K562 (cell line): ENCODE results near the gene TOX2. TPM values are rescaled to one million over a fixed set of nuclear protein-coding genes. Genes with fewer than 3 reads are reported as not detected.

Source experiments
- ATAC-seq: fragments of 200-7000 bp; cut with Tn5 transposase; 3 replicates; pipeline ENCODE4 v1.9.1; 2020; ENCODE audit warnings: moderate library complexity
- BruUV-seq: library from RNA; stranded (reverse); fragments of 400-500 nt; replicated peaks from 2 replicates; lab custom pipeline; 2021; lab: Mats Ljungman, UMichigan
- CTCF ChIA-PET: fragments of 300-600 bp; formaldehyde crosslinking; extraction: SDS; loops from one replicate; lab custom pipeline; 2021; ENCODE audit warnings: low intra/inter-chr PET ratio; lab: Yijun Ruan, JAX
- POLR2A ChIA-PET: fragments of 300-600, 350-650 bp; sonication (Branson Sonifier 250); formaldehyde crosslinking; extraction: SDS; loops from one replicate; lab custom pipeline; 2021; ENCODE audit warnings: antibody characterized with exemption, inconsistent platforms; lab: Yijun Ruan, JAX
- DNase-seq, 4 experiments: peaks; one replicate each; pipeline versions ENCODE4 v3.0.0 to v3.0.0-alpha.2; 2011 to 2018; ENCODE audit warnings: low spot score in 3 of 4, mixed read lengths in 3 of 4; ENCODE audit errors: extremely low read depth in 1 of 4
- FAIRE-seq: peaks from 2 replicates; lab custom pipeline; 2011; peaks lifted over from hg19 to GRCh38; lab: Jason Lieb, UNC
- H2AFZ ChIP-seq: 2 replicates; pipeline ENCODE4 v1.6.0; 2011; ENCODE audit warnings: low read depth, low read length, control low read depth, inconsistent platforms
- H3K27ac ChIP-seq: fragments of 200-600 bp; 3 replicates; pipeline ENCODE4 v1.8.0; 2011; ENCODE audit warnings: low read depth, mild to moderate bottlenecking, control low read depth, inconsistent platforms, low read length, moderate library complexity, mixed read lengths; ENCODE audit errors: extremely low read depth
- H3K27me3 ChIP-seq, 2 experiments: fragments of 300-600 bp in 1 of 2; 2 replicates in 1 of 2; 3 replicates in 1 of 2; pipeline versions ENCODE4 v1.6.0 to v1.8.0; 2011; ENCODE audit warnings: inconsistent platforms in 2 of 2, low read length in 2 of 2, mild to moderate bottlenecking in 1 of 2, mixed read lengths in 1 of 2, moderate library complexity in 1 of 2; ENCODE audit not compliant: control insufficient read depth in 2 of 2, insufficient read depth in 2 of 2
- H3K36me3 ChIP-seq: fragments of 300-600 bp; 3 replicates; pipeline ENCODE4 v1.8.0; 2011; ENCODE audit warnings: mild to moderate bottlenecking, low read length, inconsistent platforms; ENCODE audit not compliant: control insufficient read depth, insufficient read depth
- H3K4me1 ChIP-seq, 2 experiments: fragments of 200-600 bp in 1 of 2; replicated peaks in 1 of 2; 2 replicates in 1 of 2; 3 replicates in 1 of 2; pipeline versions ENCODE4 v1.5.1 to v1.8.0; 2011; ENCODE audit warnings: inconsistent platforms in 2 of 2, low read length in 2 of 2, mild to moderate bottlenecking in 1 of 2, mixed read lengths in 1 of 2, moderate library complexity in 1 of 2; ENCODE audit not compliant: control insufficient read depth in 2 of 2, insufficient read depth in 2 of 2
- H3K4me2 ChIP-seq: 2 replicates; pipeline ENCODE4 v1.6.1; 2011; ENCODE audit warnings: low read length, control low read depth, inconsistent platforms, mixed read lengths; ENCODE audit not compliant: insufficient read depth
- H3K4me3 ChIP-seq: fragments of 200-600 bp; sonication (generic), shearing (Covaris generic); 2 replicates; pipeline ENCODE4 v1.5.1; 2016; ENCODE audit warnings: control low read depth, inconsistent platforms
- H3K79me2 ChIP-seq: fragments of 200-600 bp; 3 replicates; pipeline ENCODE4 v1.8.0; 2011; ENCODE audit warnings: low read length, inconsistent platforms; ENCODE audit not compliant: control insufficient read depth, insufficient read depth
- H3K9ac ChIP-seq, 2 experiments: 2 replicates each; pipeline versions ENCODE4 v1.6.0 to v1.6.1; 2011; ENCODE audit warnings: low read depth in 2 of 2, low read length in 2 of 2, control low read depth in 1 of 2, inconsistent platforms in 1 of 2, mild to moderate bottlenecking in 1 of 2, mixed read lengths in 1 of 2; ENCODE audit not compliant: insufficient read depth in 1 of 2
- H3K9me1 ChIP-seq: one replicate; pipeline ENCODE4 v1.6.0; 2011; ENCODE audit warnings: inconsistent platforms, mild to moderate bottlenecking, low read length, moderate library complexity; ENCODE audit not compliant: control insufficient read depth, insufficient read depth
- H3K9me3 ChIP-seq: replicated peaks from 2 replicates; pipeline ENCODE4 v1.5.1; 2011; ENCODE audit warnings: low read depth, low read length, inconsistent platforms; ENCODE audit not compliant: control insufficient read depth, insufficient read depth
- H4K20me1 ChIP-seq: replicated peaks from 2 replicates; pipeline ENCODE4 v1.6.1; 2011; ENCODE audit warnings: low read length, inconsistent platforms, mixed read lengths; ENCODE audit not compliant: control insufficient read depth, insufficient read depth
- ETV6 ChIP-seq, 3 experiments: fragments of 150-350 bp in 1 of 3; sonication (generic) in 1 of 3; formaldehyde crosslinking in 1 of 3; IDR thresholded peaks; 2 replicates each; pipeline versions ENCODE4 v1.6.1 to v1.8.0; 2014 to 2022; ENCODE audit warnings: borderline replicate concordance in 2 of 3, low read depth in 2 of 3, antibody characterized with exemption in 1 of 3, low read length in 1 of 3, mild to moderate bottlenecking in 1 of 3, missing genetic modification reagents in 1 of 3
- HMGXB4 ChIP-seq: sonication (generic); formaldehyde crosslinking; IDR thresholded peaks from 2 replicates; pipeline ENCODE4 v1.8.1; 2023; ENCODE audit warnings: mild to moderate bottlenecking, missing genetic modification reagents
- USF1 ChIP-seq: sonication (generic); formaldehyde crosslinking; IDR thresholded peaks from 2 replicates; pipeline ENCODE4 v1.9.0; 2022; ENCODE audit warnings: mild to moderate bottlenecking, missing genetic modification reagents
- ZBTB43 ChIP-seq: sonication (generic); formaldehyde crosslinking; IDR thresholded peaks from 2 replicates; pipeline ENCODE4 v1.8.0; 2023; ENCODE audit warnings: mild to moderate bottlenecking, missing genetic modification reagents
- ZNF140 ChIP-seq: fragments of 250-450 bp; sonication (Bioruptor Pico); IDR thresholded peaks from 2 replicates; pipeline ENCODE4 v1.8.0; 2021; ENCODE audit warnings: moderate library complexity, mild to moderate bottlenecking, inconsistent platforms
- ZNF174 ChIP-seq: fragments of 250-450 bp; sonication (Bioruptor Pico); IDR thresholded peaks from 2 replicates; pipeline ENCODE4 v1.4.0; 2020; ENCODE audit warnings: mild to moderate bottlenecking
- WGBS: fragments of 100-300 bp; shearing (Covaris generic); methylation state at CpG from one replicate; pipeline ENCODE4 v1.1.6; 2016; ENCODE audit warnings: low coverage, mixed read lengths; ENCODE audit not compliant: insufficient coverage; ENCODE audit errors: missing lambda C conversion rate; 5-methylcytosine and 5-hydroxymethylcytosine counted together
- in situ Hi-C: fragments of 300-500 bp; cut with MboI; formaldehyde crosslinking; loops from 4 replicates; pipeline ENCODE4 v1.15.0; 2018; ENCODE audit warnings: inconsistent platforms, mixed read lengths
- intact Hi-C: fragments of 100-400 bp; cut with micrococcal nuclease; formaldehyde crosslinking; loops from 2 replicates; pipeline ENCODE4 v1.14.2; 2022
- polyA plus RNA-seq, 8 experiments: library from polyadenylated mRNA; depleted of rRNA in 4 of 8; stranded (reverse) in 5 of 8; unstranded in 3 of 8; fragments of >200 nt; fragmentation: Nextera tagmentation in 2 of 8; fragmentation: Illumina TruSeq in 1 of 8; extraction: Ambion mirVana in 2 of 8; extraction: Trizol in 1 of 8; gene quantifications; 2 replicates each; pipeline versions ENCODE4 v1.2.1 to v1.2.3, GENCODE V29; 2011 to 2014; ENCODE audit warnings: inconsistent platforms in 1 of 8, missing spikeins in 1 of 8
- total RNA-seq, 7 experiments: library from RNA; depleted of rRNA in 6 of 7; stranded (reverse); fragments of >200 nt in 6 of 7; fragmentation: Illumina TruSeq in 2 of 7; extraction: Trizol in 2 of 7; gene quantifications; 2 replicates each; pipeline versions ENCODE4 v1.2.1 to v1.2.3, GENCODE V29; 2011 to 2021; ENCODE audit warnings: low replicate concordance in 1 of 7
- TF ChIP-seq, protein P1 (sequence below): fragments of 200-800 bp; sonication (Bioruptor generic); IDR thresholded peaks from 2 replicates; pipeline ENCODE4 v1.6.1; 2017; ENCODE audit warnings: missing genetic modification characterization, missing compliant biosample characterization

The TOX2 gene
- total and polyA plus RNA-seq, 9 of the 15 experiments (the other 6 are each of a cell fraction or from before 2014, with no cell fraction given), result not detected

DNA sequence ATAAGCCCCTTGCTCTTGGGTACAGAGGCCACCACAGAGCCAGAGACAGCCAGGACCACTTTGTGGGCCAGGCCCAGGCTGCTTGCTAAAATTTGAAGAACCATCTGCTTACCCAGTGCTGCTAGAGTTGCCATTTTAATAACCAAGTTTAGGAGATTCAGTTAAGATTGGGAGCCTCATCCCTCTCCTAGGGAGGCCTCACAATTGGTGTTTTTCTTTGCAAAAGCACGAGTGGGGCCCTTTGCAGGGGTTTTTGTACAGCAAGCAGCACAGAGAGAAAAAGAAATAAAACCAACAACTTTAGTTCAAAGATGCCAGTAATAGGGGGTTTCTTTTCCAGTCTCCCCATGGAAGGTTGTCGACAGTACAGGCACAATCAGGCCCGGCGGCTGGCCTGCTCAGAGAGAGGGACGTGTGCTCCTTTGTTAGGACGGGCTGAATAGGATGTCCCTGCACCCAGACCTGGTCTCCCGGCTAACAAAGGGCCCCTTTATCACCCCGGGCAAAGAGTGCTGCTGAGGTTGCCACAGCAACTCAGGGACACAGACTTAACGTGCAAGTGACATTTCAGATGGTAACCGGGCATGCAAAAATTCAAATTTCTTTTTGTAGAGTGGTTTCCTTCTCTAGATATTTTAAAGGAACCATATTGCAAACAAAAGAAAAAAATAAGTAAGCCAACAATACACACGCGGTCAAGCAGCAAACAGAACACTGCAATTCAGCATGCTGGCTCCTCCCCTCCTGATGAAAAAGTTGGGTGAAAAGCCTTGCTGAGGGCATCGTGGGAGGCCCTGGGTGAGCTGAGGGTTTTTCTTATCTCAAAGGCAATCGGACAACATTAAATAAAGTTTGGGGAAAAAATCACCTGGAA, 10.5 kb upstream of the TOX2 start:
- TF ChIP-seq ZBTB43 (CRISPR knock-in tag) (no peak), ZNF140 (CRISPR knock-in tag) (no peak), ETV6 (IDR thresholded peaks at IDR 0.05; ENCODE audit: borderline replicate concordance in 1 of 2, low read depth in 2 of 2, low read length in 1 of 2) (no peak), ETV6 (CRISPR knock-in tag; IDR thresholded peaks at IDR 0.05; ENCODE audit: borderline replicate concordance) (no peak), ZNF174 (CRISPR knock-in tag) (no peak), USF1 (CRISPR knock-in tag) (no peak), HMGXB4 (no peak)
- TF ChIP-seq, protein P1, sequence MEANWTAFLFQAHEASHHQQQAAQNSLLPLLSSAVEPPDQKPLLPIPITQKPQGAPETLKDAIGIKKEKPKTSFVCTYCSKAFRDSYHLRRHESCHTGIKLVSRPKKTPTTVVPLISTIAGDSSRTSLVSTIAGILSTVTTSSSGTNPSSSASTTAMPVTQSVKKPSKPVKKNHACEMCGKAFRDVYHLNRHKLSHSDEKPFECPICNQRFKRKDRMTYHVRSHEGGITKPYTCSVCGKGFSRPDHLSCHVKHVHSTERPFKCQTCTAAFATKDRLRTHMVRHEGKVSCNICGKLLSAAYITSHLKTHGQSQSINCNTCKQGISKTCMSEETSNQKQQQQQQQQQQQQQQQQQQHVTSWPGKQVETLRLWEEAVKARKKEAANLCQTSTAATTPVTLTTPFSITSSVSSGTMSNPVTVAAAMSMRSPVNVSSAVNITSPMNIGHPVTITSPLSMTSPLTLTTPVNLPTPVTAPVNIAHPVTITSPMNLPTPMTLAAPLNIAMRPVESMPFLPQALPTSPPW, result no peak
- TF ChIP-seq, all 486 proteins: peak for 0
- no peak for FAIRE-seq

More for the DNA sequence above, 10.5 kb upstream of the TOX2 start:
- H3K4me3 ChIP-seq, result no peak overlapping the region
- no peaks in the 10 kb centered on the region for H3K9me3 ChIP-seq
- H2AFZ ChIP-seq, result no peak overlapping the region
- DNase-seq, result no peak
- in situ Hi-C loops, result no loop called here
- 1% methylated on average over 14 of the region's 14 CpGs for WGBS
- H3K9me1 ChIP-seq, result no peaks in the 10 kb centered on the region
- POLR2A ChIA-PET, result no interaction called here
- H3K79me2 ChIP-seq, result no peaks in the 10 kb centered on the region
- CTCF ChIA-PET, result no interaction called here
- intact Hi-C loops, result no loop called here
- H3K36me3 ChIP-seq, result no peaks in the 10 kb centered on the region
- no peak for ATAC-seq
- H3K27me3 ChIP-seq, result peaks cover 0 to 13% of the 10 kb centered on the region in 2 experiments; a peak in 1 of 5 replicates
- H3K4me2 ChIP-seq, result no peak overlapping the region
- no peaks in the 10 kb centered on the region for H4K20me1 ChIP-seq
- H3K4me1 ChIP-seq, result no peaks in the 10 kb centered on the region
- BruUV-seq, result no TSS peak
- H3K27ac ChIP-seq, result no peak overlapping the region
- no peak overlapping the region for H3K9ac ChIP-seq
